ENCODE results near the gene HCAR2.
"Not testable (repeated sequence)": the region's sequence is repeated elsewhere in the genome, so short reads cannot be mapped to it uniquely, and the experiment has no call there.

HCAR2 gene

GRCh38 chr12:122659579-122659978, 43.6 kb downstream of the HCAR2 start:
- TF ChIP-seq CTCF (IDR thresholded peaks at IDR 0.05; ENCODE audit: borderline replicate concordance, insufficient read depth, low read depth, low read length): no peak
- no peak overlapping the region for H3K4me3 ChIP-seq (ENCODE audit: low read depth, low read length)

- no peak for TF ChIP-seq CTCF (IDR thresholded peaks at IDR 0.05; ENCODE audit: borderline replicate concordance, insufficient read depth, low read depth, low read length)
- H3K4me3 ChIP-seq (ENCODE audit: low read depth, low read length): no peak overlapping the region
Observed at GRCh38 chr12:122656298-122656697, 46.9 kb downstream of the HCAR2 start.

- not testable (repeated sequence) for H3K4me3 ChIP-seq (ENCODE audit: low read depth, low read length)
Observed at GRCh38 chr12:122653291-122653690, 49.9 kb downstream of the HCAR2 start.

GRCh38 chr12:122651520-122652224, 51.5 kb downstream of the HCAR2 start:
- H3K4me3 ChIP-seq (ENCODE audit: low read depth, low read length): no peak overlapping the region
- TF ChIP-seq CTCF (IDR thresholded peaks at IDR 0.05; ENCODE audit: borderline replicate concordance, insufficient read depth, low read depth, low read length): no peak

Measured in GM12875 (cell line).